Measurements from ENCODE around the gene BLCAP. TPM values are rescaled to one million over a fixed set of nuclear protein-coding genes. Genes with fewer than 3 reads are reported as not detected.
A peak's percentile ranks its signal among the peaks of the same experiment; 100 is the strongest.

BLCAP gene
- total and polyA plus RNA-seq, 2 donors (not counting 3 experiments of a cell fraction or from before 2014, with no cell fraction given): 90.3 to 196 TPM

GRCh38 chr20:37503256-37503927 lies 24.3 kb downstream of the BLCAP start:
- BruUV-seq (replicated peaks): no TSS peak
- H3K4me1 ChIP-seq (ENCODE audit: control insufficient read depth, extremely low read depth, insufficient read depth, low read length): no peaks in the 10 kb centered on the region
- no peak overlapping the region for H3K27ac ChIP-seq (ENCODE audit: insufficient read depth, low read depth, low read length)
- no peak for TF ChIP-seq EZH2 (IDR thresholded peaks at IDR 0.05; ENCODE audit: borderline replicate concordance, low read depth, low read length, severe bottlenecking)
- TF ChIP-seq POLR2AphosphoS5 (IDR thresholded peaks at IDR 0.05; ENCODE audit: insufficient read depth, low read depth, low read length): no peak
- TF ChIP-seq, protein P1, sequence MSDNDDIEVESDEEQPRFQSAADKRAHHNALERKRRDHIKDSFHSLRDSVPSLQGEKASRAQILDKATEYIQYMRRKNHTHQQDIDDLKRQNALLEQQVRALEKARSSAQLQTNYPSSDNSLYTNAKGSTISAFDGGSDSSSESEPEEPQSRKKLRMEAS (IDR thresholded peaks at IDR 0.05; ENCODE audit: insufficient read depth, insufficient read length): no peak
- TF ChIP-seq POLR2A (IDR thresholded peaks at IDR 0.05; ENCODE audit: low read depth, low read length): no peak
- TF ChIP-seq MYC (IDR thresholded peaks at IDR 0.05; ENCODE audit: low read depth, low read length): no peak
- TF ChIP-seq JUN (IDR thresholded peaks at IDR 0.05; ENCODE audit: borderline replicate concordance, insufficient read depth, insufficient read length, low read depth): no peak
- no peak for TF ChIP-seq CTCF (IDR thresholded peaks at IDR 0.05; ENCODE audit: extremely low read depth in 1 of 2, insufficient read depth in 1 of 2, low read depth in 1 of 2, low read length in 2 of 2)
- TF ChIP-seq GATA2 (IDR thresholded peaks at IDR 0.05; ENCODE audit: insufficient read depth, insufficient read length, low read depth, low read length): no peak
- no peak for TF ChIP-seq FOS (IDR thresholded peaks at IDR 0.05; ENCODE audit: borderline replicate concordance, insufficient read depth, low read length)
- DNase-seq (ENCODE audit: low read depth, low spot score): no peak
- H3K4me2 ChIP-seq (ENCODE audit: insufficient read depth, low read length): no peak overlapping the region
- H3K36me3 ChIP-seq (ENCODE audit: control insufficient read depth in 2 of 2, extremely low read depth in 1 of 2, insufficient read depth in 2 of 2, low read length in 2 of 2): no peaks in the 10 kb centered on the region
- ChIA-PET CTCF (interaction anchor here (0.9 kb wide), 1 partner anchor 9 kb away, joined by 3 read pairs; no protein-coding TSS in a partner anchor), POLR2A (no interaction called here)
- peak; percentile 26 for FAIRE-seq
- dilution Hi-C loops (cut with MboI; ENCODE audit: extremely low pct_ligation_motif_present, low sequenced_read_pairs) (loop anchor here (25.0 kb wide), 1 partner anchor 241 kb away; the partner anchor contains the start of gene GHRH), intact Hi-C loops (cut with micrococcal nuclease) (no loop called here)
- no peaks in the 10 kb centered on the region for H3K9me1 ChIP-seq (replicated peaks; ENCODE audit: control insufficient read depth, extremely low read depth, insufficient read depth, low read length)
- no peak overlapping the region for H2AFZ ChIP-seq (ENCODE audit: low read depth, low read length)
- H3K27me3 ChIP-seq (ENCODE audit: control insufficient read depth in 2 of 2, insufficient read depth in 2 of 2, low read length in 2 of 2): no peaks in the 10 kb centered on the region
- no peaks in the 10 kb centered on the region for H4K20me1 ChIP-seq (replicated peaks; ENCODE audit: control insufficient read depth, extremely low read depth, insufficient read depth, low read length)
- no peak overlapping the region for H3K4me3 ChIP-seq (replicated peaks in 1 of 3; ENCODE audit: insufficient read depth in 1 of 3, low read depth in 1 of 3, low read length in 3 of 3)
- H3K79me2 ChIP-seq (ENCODE audit: control insufficient read depth, insufficient read depth, low read length): no peaks in the 10 kb centered on the region
- H3K9me3 ChIP-seq (replicated peaks; ENCODE audit: control insufficient read depth, insufficient read depth, low read length): no peaks in the 10 kb centered on the region
- no peak overlapping the region for H3K9ac ChIP-seq (replicated peaks; ENCODE audit: extremely low read depth, insufficient read depth, low read length)
